IPS-18c (cell line): Measurements from ENCODE around the gene DYRK1B.

Experiments
- H3K4me3 ChIP-seq: 2 replicates; pipeline ENCODE4 v1.7.0; 2013; ENCODE audit warnings: low read depth, mild to moderate bottlenecking, low read length, moderate library complexity; ENCODE audit not compliant: insufficient read depth
- H3K9me3 ChIP-seq: one replicate; pipeline ENCODE4 v1.6.1; 2013; ENCODE audit warnings: mild to moderate bottlenecking, low read length, moderate library complexity; ENCODE audit not compliant: control insufficient read depth, insufficient read depth

The DYRK1B gene

DNA sequence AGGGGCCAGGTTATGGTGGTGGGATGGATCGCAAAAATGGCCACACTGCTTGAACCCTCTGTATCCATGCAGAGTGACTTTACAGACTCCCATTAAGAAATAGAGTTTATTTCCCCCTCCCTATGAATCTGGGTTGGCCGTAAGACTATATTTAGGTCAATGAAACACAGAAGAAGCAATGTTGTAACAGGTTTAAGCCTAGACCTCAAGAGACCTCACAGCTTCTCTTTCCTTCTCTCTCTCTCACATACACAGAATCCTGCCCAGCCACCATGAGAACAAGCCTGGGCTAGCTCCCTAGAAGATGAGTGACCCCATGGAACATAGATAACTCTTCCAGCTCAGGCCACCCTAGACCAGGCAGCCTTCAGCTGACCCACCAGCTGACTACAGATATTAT lies 33.2 kb upstream of the DYRK1B start:
- Histone ChIP-seq H3K4me3 (no peak overlapping the region), H3K9me3 (no peaks in the 10 kb centered on the region)

DNA sequence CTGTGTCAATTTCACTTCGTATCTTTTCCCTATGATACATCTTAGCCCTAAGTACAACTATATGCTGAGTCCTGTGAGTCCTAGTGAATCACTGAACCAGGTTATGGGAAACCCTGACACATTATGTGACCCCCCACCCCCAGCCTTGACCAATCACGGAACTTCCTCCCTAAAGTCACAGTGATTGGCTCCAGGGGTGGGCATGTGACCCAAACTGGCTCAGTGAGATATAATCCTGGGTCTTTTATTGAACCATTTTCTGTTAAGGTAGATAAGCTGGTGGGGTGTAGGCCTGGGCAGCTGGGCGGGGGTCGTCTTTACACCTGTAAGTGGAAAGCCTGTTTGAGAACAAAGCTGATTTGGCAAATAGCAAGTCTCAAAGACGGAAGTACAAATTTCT lies 32.0 kb upstream of the DYRK1B start:
- Histone ChIP-seq H3K4me3 (no peak overlapping the region), H3K9me3 (no peaks in the 10 kb centered on the region)

DNA sequence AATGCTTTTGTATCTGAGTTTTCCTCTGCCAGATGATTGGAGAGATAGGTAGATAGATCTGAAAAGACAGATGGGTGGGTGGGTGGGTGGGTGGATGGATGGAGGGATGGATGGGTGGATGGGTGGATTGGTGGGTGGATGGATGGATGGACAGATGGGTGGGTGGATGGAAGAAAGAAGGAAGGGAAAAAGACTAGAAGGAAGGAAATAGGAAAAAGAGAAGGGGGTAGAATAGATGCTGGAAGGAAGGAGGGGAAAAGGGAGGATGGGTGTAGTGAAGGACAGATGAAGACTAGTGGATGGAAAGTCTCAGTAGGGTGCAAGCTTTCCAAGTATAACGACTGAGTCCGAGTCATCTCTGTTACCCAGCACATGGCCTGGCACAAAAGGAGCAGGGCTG lies 31.2 kb upstream of the DYRK1B start:
- no peak overlapping the region for H3K4me3 ChIP-seq
- H3K9me3 ChIP-seq = no peaks in the 10 kb centered on the region

DNA sequence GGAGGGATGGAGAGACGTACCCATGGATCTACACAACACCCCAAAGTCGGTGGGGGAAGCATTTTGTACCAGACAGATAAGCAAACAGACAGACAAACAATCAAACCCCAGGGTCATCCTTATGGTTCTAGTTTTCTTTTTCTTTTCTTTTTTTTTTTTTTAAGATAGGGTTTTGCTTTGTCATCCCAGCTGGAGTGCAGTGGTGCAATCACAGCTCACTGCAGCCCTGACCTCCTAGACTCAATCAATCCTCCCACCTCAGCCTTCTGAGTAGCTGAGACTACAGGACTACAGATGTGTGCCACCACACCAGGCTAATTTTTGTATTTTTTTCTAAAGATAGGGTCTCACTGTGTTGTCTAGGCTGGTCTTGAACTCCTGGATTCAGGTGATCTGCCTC lies 30.2 kb upstream of the DYRK1B start:
- Histone ChIP-seq H3K4me3 (no peak overlapping the region), H3K9me3 (no peaks in the 10 kb centered on the region)

DNA sequence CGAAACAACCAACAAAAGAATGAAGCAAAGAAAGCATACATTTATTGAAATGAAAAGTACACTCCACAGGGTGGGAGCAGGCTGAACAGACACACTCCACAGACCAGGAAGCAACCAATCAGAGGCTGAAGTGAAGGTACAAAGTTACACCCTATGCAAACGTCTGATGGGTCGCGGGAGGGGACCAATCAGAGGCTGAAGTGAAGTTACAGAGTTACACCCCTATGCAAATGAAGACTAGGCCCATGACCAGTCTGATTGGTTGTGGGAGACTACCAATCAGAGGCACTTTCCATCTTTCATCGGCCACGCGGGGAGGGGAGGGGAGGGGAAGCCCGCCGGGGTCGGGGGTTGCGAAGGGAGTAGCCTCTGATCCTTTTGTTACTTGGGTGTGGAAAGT lies 24.6 kb upstream of the DYRK1B start:
- peaks cover 2% of the 10 kb centered on the region for H3K9me3 ChIP-seq
- no peak overlapping the region for H3K4me3 ChIP-seq

DNA sequence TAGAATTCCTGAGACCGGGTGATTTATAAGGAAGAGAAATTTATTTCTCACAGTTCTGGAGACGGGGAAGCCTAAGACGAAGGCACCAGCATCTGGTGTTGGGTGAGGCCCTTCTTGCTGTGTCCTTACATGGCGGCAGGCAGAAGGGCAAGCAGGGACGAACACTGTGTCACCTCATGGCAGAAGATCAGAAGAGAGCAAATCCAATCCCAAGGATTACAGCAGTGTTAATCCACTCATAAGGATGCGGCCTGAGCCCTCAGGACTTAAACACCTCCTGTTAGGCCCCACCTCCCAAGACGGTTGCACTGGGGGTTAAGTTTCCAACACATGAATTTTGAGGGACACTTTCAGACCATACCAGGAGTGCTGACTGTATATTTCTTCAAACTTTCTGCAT lies 18.9 kb upstream of the DYRK1B start:
- Histone ChIP-seq H3K4me3 (no peak overlapping the region), H3K9me3 (no peaks in the 10 kb centered on the region)

DNA sequence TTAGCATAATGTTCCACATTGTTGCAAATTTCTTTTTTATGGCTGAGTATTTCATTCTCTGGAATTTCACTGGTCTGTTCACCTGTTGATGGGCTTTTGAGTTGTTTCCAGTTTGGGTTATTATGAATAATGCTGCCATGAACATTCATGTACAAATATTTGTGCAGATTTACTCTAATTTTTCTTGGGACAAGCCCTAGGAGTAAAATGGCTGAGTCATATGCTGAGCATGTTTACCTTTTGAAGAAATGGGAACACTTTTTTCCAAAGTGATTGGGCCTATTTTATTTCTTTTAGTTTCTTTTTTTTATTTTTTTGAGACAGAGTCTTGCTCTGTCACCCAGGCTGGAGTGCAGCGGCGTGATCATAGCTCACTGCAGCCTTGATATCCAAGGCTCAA lies 16.9 kb upstream of the DYRK1B start:
- no peaks in the 10 kb centered on the region for H3K9me3 ChIP-seq

DNA sequence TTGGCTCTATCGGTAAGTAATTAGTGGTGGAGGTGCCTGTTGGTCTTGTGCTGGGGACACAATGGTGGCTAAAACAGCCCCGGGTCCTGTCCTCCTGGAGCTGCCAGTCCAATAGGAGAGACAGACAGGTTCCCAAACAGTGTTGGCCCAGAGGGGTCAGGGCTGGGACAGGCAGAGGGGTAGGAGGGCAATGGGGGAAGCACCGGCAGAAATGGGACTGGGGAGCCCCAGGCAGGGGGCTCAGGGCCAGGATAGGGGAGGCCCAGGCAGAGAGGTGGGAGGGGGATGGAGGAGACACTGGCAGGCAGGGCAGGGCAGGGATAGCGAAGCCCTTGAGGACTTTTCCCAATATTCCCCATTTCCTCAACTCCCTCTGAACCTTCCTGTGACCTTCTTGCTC lies 14.4 kb upstream of the DYRK1B start:
- Histone ChIP-seq H3K9me3 (no peaks in the 10 kb centered on the region), H3K4me3 (no peak overlapping the region)

More for the DNA sequence above, 16.9 kb upstream of the DYRK1B start:
- H3K4me3 ChIP-seq = no peak overlapping the region

DNA sequence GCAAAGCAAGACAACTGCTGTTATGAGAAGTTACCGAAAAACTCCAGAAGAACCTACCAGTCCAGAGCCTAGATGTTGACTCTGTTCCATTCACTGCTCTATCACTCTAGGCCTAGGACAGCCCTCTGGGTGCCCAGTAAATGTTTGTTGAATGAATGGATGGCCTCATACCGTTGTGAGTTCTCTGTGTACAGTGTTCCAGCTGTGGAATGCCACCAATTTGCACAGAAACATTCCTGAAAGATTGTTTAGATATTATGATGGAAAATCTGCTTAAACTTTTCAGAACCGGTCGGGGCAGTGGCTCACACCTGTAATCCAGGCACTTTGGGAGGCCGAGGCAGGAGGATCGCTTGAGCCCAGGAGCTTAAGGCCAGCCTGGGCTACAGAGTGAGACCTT lies 13.6 kb upstream of the DYRK1B start:
- Histone ChIP-seq H3K4me3 (no peak overlapping the region), H3K9me3 (no peaks in the 10 kb centered on the region)

DNA sequence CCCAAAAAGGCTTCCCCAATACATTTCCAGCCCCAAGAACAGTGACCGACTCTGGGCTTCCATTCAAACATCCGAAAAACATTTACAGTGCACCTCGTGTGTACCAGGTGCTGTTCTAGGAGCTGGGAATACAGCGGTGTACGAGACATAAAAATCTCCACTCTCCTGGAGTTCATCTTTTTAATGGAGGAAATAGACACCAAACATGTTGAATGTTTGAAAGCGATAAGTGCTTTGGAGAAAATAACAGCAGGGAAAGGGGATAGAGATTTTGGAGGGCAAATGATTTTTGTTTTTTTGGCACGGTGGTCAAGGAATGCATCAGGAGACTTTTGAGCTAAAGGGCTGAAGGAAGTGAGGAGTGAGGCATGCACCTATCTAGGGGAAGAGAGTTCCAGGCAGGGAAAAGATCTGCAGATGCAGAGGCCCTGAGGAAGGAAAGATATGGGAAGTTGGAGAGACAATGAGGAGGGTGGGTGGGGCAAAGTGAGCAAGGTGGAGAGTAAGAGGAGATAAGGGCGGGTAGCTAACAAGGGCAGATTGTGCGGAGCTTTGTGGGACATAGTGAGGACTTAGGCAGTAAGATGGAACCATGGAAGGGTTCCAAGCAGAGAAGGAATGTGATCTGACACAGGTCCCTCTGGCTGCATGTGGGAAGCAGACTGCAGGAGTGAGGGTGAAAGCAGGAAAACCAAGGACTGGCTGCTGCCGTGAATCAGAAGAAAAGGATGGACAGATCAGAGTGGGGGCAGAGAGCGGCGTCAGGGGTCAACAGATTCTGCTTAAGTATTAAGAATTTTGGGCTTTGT lies 12.9 kb upstream of the DYRK1B start:
- Histone ChIP-seq H3K4me3 (peak overlapping the region; percentile 56), H3K9me3 (no peaks in the 10 kb centered on the region)

DNA sequence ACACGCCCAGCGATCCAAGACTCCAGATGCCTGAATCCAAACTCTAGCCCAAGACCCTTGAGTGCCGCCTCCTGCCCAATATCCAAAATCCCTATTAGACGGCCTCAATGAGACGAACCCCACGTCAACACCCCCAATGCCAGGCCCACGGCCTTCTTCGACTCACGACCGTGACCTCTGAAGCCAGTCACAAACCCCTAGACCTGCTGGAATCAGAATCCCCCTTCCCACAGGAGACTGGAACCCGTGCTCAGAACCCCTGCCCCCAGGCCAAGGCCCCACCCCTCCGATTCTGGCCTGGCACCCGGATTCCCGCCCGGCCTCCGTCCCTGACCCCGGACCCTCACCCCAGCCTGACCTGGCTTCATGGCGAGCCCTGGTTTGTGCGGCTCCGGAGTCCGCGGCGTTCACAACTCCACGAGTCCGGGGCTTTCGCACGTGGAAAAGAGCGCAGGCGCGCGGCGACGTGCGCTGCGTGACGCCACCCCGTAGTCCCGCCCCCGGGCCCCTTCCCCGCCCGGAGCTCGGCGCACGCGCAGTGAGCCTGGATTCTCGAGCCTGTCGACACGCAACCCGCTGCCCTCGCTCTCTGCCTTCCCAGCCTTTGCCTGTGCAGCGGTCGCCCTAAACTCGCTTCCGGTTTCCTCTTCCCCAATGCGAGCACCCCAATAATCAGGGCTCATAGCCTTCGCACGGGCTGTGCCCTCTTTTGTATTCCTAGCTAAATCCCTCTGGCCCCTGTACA lies 12.1 kb upstream of the DYRK1B start, which contains the start of gene FBL:
Gene FBL, minus strand, starts transcription at position 447 of the 745 bp plus-strand sequence. Its CDS starts 79 bp downstream, at position 368.
- peak within 1 kb of the TSS; percentile 95 for H3K4me3 ChIP-seq
- H3K9me3 ChIP-seq = no peaks in the 10 kb centered on the region

DNA sequence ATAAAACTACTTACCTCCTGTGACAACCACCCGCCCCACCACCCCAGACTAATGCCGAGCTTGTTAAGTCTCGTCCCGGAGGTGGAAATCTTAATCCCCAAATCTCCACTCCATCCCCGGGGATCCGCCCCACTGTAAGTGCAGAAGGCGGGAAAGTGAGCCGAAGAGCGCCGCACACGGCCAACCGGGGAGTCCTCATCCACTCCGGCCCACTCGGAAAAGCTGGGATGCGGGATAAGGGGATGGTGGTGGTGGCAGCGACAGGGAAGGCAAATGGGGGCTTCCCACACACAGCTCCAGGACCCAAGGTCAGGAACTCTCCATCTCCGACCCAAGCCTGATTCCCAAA lies 11.6 kb upstream of the DYRK1B start:
- H3K9me3 ChIP-seq = no peaks in the 10 kb centered on the region
- peak overlapping the region; percentile 95 for H3K4me3 ChIP-seq

DNA sequence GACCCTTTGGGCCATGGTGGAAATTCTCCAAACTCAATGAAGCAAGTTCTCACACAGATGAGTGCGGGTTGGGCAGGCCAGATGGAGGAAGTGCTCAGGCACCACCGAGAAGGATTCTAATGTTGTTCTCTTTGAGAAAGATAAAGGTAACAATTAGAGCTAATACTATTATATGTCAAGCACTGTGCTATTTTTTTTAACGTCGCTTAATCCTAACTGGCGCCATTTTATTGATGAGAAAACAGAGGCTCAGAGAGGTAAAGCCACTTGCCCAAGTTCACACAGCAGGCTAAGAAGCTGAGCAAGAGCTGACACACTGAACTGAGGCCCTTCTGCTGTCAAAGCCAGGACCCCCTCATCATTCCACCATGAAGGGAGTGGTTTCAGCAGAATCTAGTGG lies 11.2 kb upstream of the DYRK1B start:
- H3K9me3 ChIP-seq = no peaks in the 10 kb centered on the region
- H3K4me3 ChIP-seq = peak overlapping the region; percentile 95

DNA sequence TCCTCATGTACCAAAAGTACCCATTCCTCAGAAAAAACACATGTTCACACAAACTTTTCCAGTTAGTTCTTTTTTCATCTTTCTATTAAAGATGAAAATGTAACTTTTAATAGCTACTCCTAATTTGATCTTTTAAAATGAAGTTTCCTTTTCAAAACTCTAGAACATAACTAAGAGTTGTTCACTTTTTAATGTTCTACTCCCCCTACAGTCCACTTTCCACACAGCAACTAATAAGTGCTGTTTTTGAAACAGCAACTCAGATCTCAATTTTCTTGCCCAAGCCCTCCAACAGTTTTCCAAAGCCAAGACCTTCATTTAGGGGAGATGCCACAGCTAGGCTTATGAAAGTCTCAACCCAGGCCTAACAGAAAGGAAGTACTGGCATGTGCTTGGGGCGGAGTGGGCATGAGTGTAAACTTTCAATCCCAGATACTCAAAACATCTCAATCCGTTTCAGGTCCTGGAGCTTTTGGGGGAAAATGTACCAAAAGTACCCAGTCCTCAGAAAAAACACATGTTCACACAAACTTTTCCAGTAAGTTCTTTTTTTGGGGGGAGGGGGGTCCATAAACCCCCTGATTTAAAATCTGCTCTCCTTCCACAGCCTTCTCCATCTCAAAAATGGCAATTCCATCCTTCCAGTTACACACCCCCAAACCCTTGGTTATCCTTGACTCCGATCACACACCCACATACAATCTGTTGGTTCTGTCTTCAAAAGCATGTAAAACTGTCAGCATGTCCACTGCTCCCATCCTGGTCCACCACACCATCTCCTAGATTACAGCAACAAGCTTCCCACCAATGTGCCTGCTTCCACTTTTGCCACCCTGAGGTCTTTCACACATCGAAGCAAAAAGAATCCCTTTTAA lies 10.2 kb upstream of the DYRK1B start:
- Histone ChIP-seq H3K9me3 (no peaks in the 10 kb centered on the region), H3K4me3 (peak overlapping the region; percentile 95)

DNA sequence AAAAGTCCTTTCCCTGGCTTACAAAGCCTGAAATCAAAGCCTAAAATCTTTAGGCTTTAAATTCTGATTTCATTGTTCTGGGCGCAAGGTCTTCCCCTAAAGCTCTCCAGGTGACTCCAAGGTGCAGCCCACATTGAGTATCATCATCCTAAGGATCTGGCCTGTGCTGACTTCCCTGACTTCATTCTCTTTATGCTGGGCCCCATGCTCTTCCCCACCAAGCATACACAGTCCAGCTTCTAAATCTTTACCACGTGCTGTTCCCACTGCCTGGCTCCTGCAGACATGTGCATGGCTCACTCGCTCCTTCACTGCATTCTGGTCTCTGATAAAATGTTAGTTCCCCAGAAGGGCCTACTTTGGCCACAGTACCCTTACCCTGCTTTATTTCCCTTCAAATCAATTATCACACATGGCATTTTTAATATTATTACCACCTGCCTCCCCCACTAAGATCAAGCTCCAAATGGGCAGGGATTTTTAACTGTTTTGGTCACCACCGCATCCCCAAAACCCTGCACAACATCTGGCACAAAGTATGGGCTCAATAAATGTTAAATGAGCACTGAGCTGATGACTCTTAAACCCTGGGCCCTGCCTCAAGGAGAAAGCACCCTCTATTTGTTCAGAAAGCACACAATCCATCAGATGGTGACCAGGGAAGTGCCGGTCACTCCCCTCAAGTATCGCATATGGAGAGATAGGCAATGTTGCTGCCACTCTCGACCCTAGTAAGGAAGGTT lies 8.9 kb upstream of the DYRK1B start:
- no peak overlapping the region for H3K4me3 ChIP-seq
- no peaks in the 10 kb centered on the region for H3K9me3 ChIP-seq

DNA sequence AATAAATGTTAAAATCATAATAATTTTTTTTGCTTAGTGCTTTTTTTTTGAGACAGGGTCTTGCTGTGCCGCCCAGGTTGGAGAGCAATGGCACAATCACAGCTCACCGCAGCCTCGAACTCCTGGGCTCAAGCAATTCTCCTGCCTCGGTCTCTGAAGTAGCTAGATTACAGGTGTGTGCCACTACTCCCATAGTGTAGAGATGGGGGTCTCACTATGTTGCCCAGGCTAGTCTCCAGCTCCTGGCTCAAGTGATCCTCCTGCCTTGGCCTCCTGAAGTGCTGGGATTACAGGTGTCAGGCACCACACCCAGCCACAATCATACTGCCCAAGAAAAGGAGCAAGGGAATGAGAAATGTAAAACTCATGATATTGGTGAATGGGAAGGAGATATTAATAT lies 7.1 kb upstream of the DYRK1B start:
- no peaks in the 10 kb centered on the region for H3K9me3 ChIP-seq
- no peak overlapping the region for H3K4me3 ChIP-seq

DNA sequence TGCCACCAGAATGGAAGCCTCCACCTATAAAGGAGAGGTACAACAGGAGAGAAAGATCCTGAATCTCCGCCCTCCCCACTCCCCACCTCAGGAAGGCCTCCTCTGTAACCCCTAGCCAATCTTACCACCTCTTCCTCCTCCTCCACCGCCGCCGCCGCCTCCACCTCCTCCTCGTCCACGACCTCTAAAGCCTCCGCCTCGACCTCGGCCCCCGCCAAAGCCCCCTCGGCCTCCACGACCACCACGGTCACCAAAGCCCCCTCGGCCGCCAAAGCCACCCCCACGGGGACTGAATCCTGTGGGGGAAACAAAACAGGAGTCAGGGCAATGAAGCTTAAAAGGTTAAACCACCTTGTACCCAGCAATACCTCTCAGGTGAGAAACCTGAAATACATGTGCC lies 6.5 kb upstream of the DYRK1B start:
- no peaks in the 10 kb centered on the region for H3K9me3 ChIP-seq
- H3K4me3 ChIP-seq = no peak overlapping the region
